SH-SY5Y (cell line): Measurements from ENCODE around the gene PSME1.

Source experiments
- GATA2 ChIP-seq: IDR thresholded peaks from 2 replicates; pipeline ENCODE4 v1.6.1; 2011; ENCODE audit warnings: mild to moderate bottlenecking, low read depth, low read length
- GATA3 ChIP-seq: IDR thresholded peaks from 2 replicates; pipeline ENCODE4 v1.6.1; 2011; ENCODE audit warnings: low read depth, mild to moderate bottlenecking, low read length, moderate library complexity

DNA sequence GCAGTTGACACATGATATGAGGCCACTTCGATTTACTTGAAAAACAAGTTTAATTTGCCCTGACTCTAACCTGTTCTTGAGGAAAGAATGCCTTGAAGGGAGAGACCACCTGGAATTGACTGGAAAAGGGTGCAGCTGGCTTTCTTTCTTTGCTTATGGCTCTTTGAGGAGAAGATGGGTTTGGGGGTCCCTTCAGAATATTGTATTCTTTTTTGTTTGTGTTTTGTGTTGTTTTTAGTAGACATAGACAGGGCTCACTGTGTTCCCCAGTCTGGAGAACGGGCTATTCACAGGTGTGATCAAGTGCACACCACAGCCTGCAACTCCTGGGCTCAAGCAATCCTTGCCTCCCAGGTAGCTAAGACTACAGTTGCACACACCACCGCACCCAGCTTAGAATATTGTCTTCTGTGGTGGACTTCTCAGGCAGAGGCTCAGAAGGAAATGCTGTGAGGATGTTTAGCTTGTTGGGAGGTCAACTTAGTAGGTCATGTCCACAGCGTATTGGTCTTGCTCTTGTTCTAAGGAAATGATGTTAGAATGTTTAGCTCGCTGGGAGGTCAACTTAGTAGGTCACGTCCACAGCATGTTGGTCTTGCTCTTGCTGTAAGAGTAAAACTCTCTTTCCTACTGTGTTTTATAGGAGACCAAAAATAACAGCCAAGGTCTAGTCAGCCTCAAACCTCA, 19.7 kb upstream of the PSME1 start:
- TF ChIP-seq GATA3 (no peak), GATA2 (no peak)
